HepG2 (cell line): ENCODE measurements around the gene ERC1. TPM values are rescaled to one million over a fixed set of nuclear protein-coding genes. Genes with fewer than 3 reads are reported as not detected.

ENCODE experiments used
- ATAC-seq: fragments of 200-7000 bp; cut with Tn5 transposase; 3 replicates; pipeline ENCODE4 v1.9.1; 2020; ENCODE audit warnings: mild to moderate bottlenecking, moderate library complexity
- BruUV-seq: library from RNA; stranded (reverse); fragments of 400-500 nt; replicated peaks from 2 replicates; lab custom pipeline; 2021; lab: Mats Ljungman, UMichigan
- CTCF ChIA-PET: fragments of 300-600 bp; formaldehyde crosslinking; extraction: SDS; loops from one replicate; lab custom pipeline; 2021; ENCODE audit warnings: low total read pairs, inconsistent platforms, low intra/inter-chr PET ratio; lab: Yijun Ruan, JAX
- POLR2A ChIA-PET: fragments of 350-600 bp; sonication (Branson Sonifier 250); formaldehyde crosslinking; loops from one replicate; lab custom pipeline; 2020; ENCODE audit warnings: antibody characterized with exemption, inconsistent platforms; lab: Yijun Ruan, JAX
- DNase-seq: peaks from one replicate; pipeline ENCODE4 v3.0.0-alpha.2; 2015; ENCODE audit warnings: low spot score
- FAIRE-seq: peaks from 3 replicates; lab custom pipeline; 2011; peaks lifted over from hg19 to GRCh38; lab: Jason Lieb, UNC
- H2AFZ ChIP-seq: one replicate; pipeline ENCODE4 v1.6.1; 2011; ENCODE audit warnings: low read length, inconsistent platforms
- H3K27ac ChIP-seq: fragments of 300-600 bp; 3 replicates; pipeline ENCODE4 v1.8.0; 2011; ENCODE audit warnings: mixed run types, mild to moderate bottlenecking, mixed read lengths, low read length, inconsistent platforms; ENCODE audit not compliant: insufficient read depth; ENCODE audit errors: extremely low read length
- H3K27me3 ChIP-seq, 2 experiments: fragments of 200-600 bp in 1 of 2; 2 replicates in 1 of 2; 3 replicates in 1 of 2; pipeline versions ENCODE4 v1.6.0 to v1.8.0; 2011; ENCODE audit warnings: low read length in 2 of 2, mild to moderate bottlenecking in 2 of 2, moderate library complexity in 2 of 2, inconsistent platforms in 1 of 2; ENCODE audit not compliant: insufficient read depth in 2 of 2, control insufficient read depth in 1 of 2
- H3K36me3 ChIP-seq, 2 experiments: fragments of 200-600 bp in 1 of 2; replicated peaks in 1 of 2; 2 replicates in 1 of 2; 3 replicates in 1 of 2; pipeline versions ENCODE4 v1.5.1 to v1.8.0; 2011; ENCODE audit warnings: low read length in 2 of 2, inconsistent platforms in 1 of 2; ENCODE audit not compliant: insufficient read depth in 2 of 2, control insufficient read depth in 1 of 2
- H3K4me1 ChIP-seq: 2 replicates; pipeline ENCODE4 v1.5.1; 2012; ENCODE audit warnings: low read length, inconsistent platforms; ENCODE audit not compliant: insufficient read depth
- H3K4me2 ChIP-seq: 2 replicates; pipeline ENCODE4 v1.6.0; 2011; ENCODE audit warnings: low read depth, low read length, inconsistent platforms
- H3K4me3 ChIP-seq, 3 experiments: fragments of 200-600 bp in 1 of 3; sonication (generic), shearing (Covaris generic) in 1 of 3; replicated peaks in 1 of 3; 2 replicates each; pipeline ENCODE4 v1.5.1; 2011 to 2016; ENCODE audit warnings: low read length in 3 of 3, inconsistent platforms in 2 of 3, low read depth in 2 of 3, mild to moderate bottlenecking in 2 of 3, control low read depth in 1 of 3, mixed read lengths in 1 of 3; ENCODE audit not compliant: insufficient read depth in 1 of 3
- H3K79me2 ChIP-seq: one replicate; pipeline ENCODE4 v1.6.1; 2011; ENCODE audit warnings: low read length, inconsistent platforms; ENCODE audit not compliant: insufficient read depth
- H3K9ac ChIP-seq: 2 replicates; pipeline ENCODE4 v1.6.0; 2011; ENCODE audit warnings: mild to moderate bottlenecking, low read depth, low read length, inconsistent platforms; ENCODE audit not compliant: insufficient read depth
- H3K9me3 ChIP-seq: 2 replicates; pipeline ENCODE4 v1.5.1; 2012; ENCODE audit warnings: mild to moderate bottlenecking, low read length
- H4K20me1 ChIP-seq: 2 replicates; pipeline ENCODE4 v1.6.0; 2011; ENCODE audit warnings: inconsistent platforms, mild to moderate bottlenecking, low read length, moderate library complexity; ENCODE audit not compliant: insufficient read depth
- FIP1L1 ChIP-seq: fragments of 200-400 bp; formaldehyde crosslinking; IDR thresholded peaks from 2 replicates; pipeline ENCODE4 v1.6.1; 2018; ENCODE audit warnings: low read depth, mild to moderate bottlenecking, low read length, moderate library complexity, borderline replicate concordance; ENCODE audit not compliant: insufficient read depth
- MNT ChIP-seq: fragments of 450-650 bp; IDR thresholded peaks from 2 replicates; pipeline ENCODE4 v1.6.1; 2016
- ZBTB46 ChIP-seq: sonication (generic); formaldehyde crosslinking; IDR thresholded peaks from 2 replicates; pipeline ENCODE4 v1.4.0; 2020; ENCODE audit warnings: mild to moderate bottlenecking, missing genetic modification reagents, borderline replicate concordance
- ZNF431 ChIP-seq: sonication (generic); formaldehyde crosslinking; IDR thresholded peaks from 2 replicates; pipeline ENCODE4 v1.9.0; 2022; ENCODE audit warnings: missing genetic modification reagents, low read depth, mild to moderate bottlenecking, borderline replicate concordance
- ZNF441 ChIP-seq: sonication (generic); formaldehyde crosslinking; IDR thresholded peaks from 2 replicates; pipeline ENCODE4 v1.7.0; 2021; ENCODE audit warnings: missing genetic modification reagents, borderline replicate concordance
- WGBS: methylation state at CpG from one replicate; pipeline ENCODE4 v1.1.6; 2017; ENCODE audit warnings: low lambda C conversion rate; 5-methylcytosine and 5-hydroxymethylcytosine counted together
- in situ Hi-C: cut with HindIII; loops from 2 replicates; pipeline ENCODE4 v1.10.0; 2017; ENCODE audit warnings: low pct_unique_long_range_greater_than_20kb; ENCODE audit not compliant: extremely low pct_ligation_motif_present
- intact Hi-C: fragments of 100-400 bp; cut with micrococcal nuclease; formaldehyde crosslinking; loops from one replicate; pipeline ENCODE4 v1.10.0; 2022; ENCODE audit not compliant: unreplicated experiment
- polyA plus RNA-seq, 8 experiments: library from polyadenylated mRNA; depleted of rRNA in 3 of 8; stranded (reverse) in 7 of 8; unstranded in 1 of 8; fragments of >200 nt; fragmentation: Illumina TruSeq in 4 of 8; extraction: Trizol in 4 of 8; gene quantifications; 2 replicates each; pipeline versions ENCODE4 v1.2.1 to v1.2.3, GENCODE V29; 2011 to 2016; ENCODE audit warnings: low read depth in 4 of 8, missing spikeins in 1 of 8, mixed read lengths in 1 of 8; ENCODE audit not compliant: insufficient read depth in 1 of 8
- total RNA-seq, 5 experiments: library from RNA; depleted of rRNA; stranded (reverse); fragments of >200 nt; fragmentation: Illumina TruSeq; extraction: Trizol; gene quantifications; 2 replicates each; pipeline ENCODE4 v1.2.3, GENCODE V29; 2016; ENCODE audit warnings: low read depth in 1 of 5
- TF ChIP-seq, protein P1 (sequence below): sonication (generic); formaldehyde crosslinking; IDR thresholded peaks from 2 replicates; pipeline ENCODE4 v1.4.0; 2020; ENCODE audit warnings: mild to moderate bottlenecking, missing genetic modification reagents

Gene ERC1
- total and polyA plus RNA-seq, 2 of the 13 experiments (the other 11 are each of a cell fraction or from before 2014, with no cell fraction given): 6.1 to 12.4 TPM

GRCh38 chr12:1280059-1280458 is 289.0 kb downstream of the ERC1 start:
- H4K20me1 ChIP-seq: no peaks in the 10 kb centered on the region
- FAIRE-seq (no peak), ATAC-seq (no peak), DNase-seq (no peak)
- H3K27me3 ChIP-seq: no peaks in the 10 kb centered on the region
- WGBS: over 99% methylated on average over 5 of the region's 5 CpGs
- no TSS peak for BruUV-seq
- no peak overlapping the region for H3K4me3 ChIP-seq
- TF ChIP-seq, protein P1, sequence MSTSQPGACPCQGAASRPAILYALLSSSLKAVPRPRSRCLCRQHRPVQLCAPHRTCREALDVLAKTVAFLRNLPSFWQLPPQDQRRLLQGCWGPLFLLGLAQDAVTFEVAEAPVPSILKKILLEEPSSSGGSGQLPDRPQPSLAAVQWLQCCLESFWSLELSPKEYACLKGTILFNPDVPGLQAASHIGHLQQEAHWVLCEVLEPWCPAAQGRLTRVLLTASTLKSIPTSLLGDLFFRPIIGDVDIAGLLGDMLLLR: no peak
- TF ChIP-seq MNT (no peak), ZNF441 (CRISPR knock-in tag) (no peak), ZBTB46 (CRISPR knock-in tag) (no peak), ZNF431 (CRISPR knock-in tag) (no peak), FIP1L1 (no peak)
- no peaks in the 10 kb centered on the region for H3K79me2 ChIP-seq
- H3K36me3 ChIP-seq: no peaks in the 10 kb centered on the region
- ChIA-PET CTCF (no interaction called here), POLR2A (no interaction called here)
- H3K9me3 ChIP-seq: no peaks in the 10 kb centered on the region
- H2AFZ ChIP-seq: no peak overlapping the region
- in situ Hi-C loops (no loop called here), intact Hi-C loops (no loop called here)
- H3K27ac ChIP-seq: no peak overlapping the region
- H3K4me2 ChIP-seq: no peak overlapping the region
- H3K9ac ChIP-seq: no peak overlapping the region
- H3K4me1 ChIP-seq: peaks cover 9% of the 10 kb centered on the region; the same call in 1 of the 2 replicates
